Fibroblast of lung (primary cell): Measurements from ENCODE around the gene COL2A1. TPM values are rescaled to one million over a fixed set of nuclear protein-coding genes. Genes with fewer than 3 reads are reported as not detected.

Source experiments
- DNase-seq, 2 donors: peaks; one replicate each; pipeline versions ENCODE4 v3.0.0 to v3.0.0-alpha.2; 2010; ENCODE audit warnings: low read depth in 2 of 2
- H2AFZ ChIP-seq: 2 replicates; pipeline ENCODE4 v1.5.1; 2012; ENCODE audit warnings: low read length, control low read depth, inconsistent platforms
- H3K27ac ChIP-seq: 2 replicates; pipeline ENCODE4 v1.5.1; 2011; ENCODE audit warnings: low read length, control low read depth; ENCODE audit not compliant: insufficient read depth
- H3K27me3 ChIP-seq: 2 replicates; pipeline ENCODE4 v1.5.1; 2011; ENCODE audit warnings: mild to moderate bottlenecking, low read length; ENCODE audit not compliant: control insufficient read depth, insufficient read depth
- H3K36me3 ChIP-seq: 2 replicates; pipeline ENCODE4 v1.5.1; 2011; ENCODE audit warnings: low read length; ENCODE audit not compliant: control insufficient read depth, insufficient read depth
- H3K4me1 ChIP-seq: 2 replicates; pipeline ENCODE4 v1.5.1; 2011; ENCODE audit warnings: low read length; ENCODE audit not compliant: control insufficient read depth, insufficient read depth; ENCODE audit errors: extremely low read depth
- H3K4me2 ChIP-seq: 2 replicates; pipeline ENCODE4 v1.5.1; 2011; ENCODE audit warnings: low read length, control low read depth; ENCODE audit not compliant: insufficient read depth; ENCODE audit errors: extremely low read depth
- H3K4me3 ChIP-seq, 4 experiments: fragments of 200-600 bp in 1 of 4; sonication (generic) in 1 of 4; replicated peaks in 1 of 4; 2 replicates each; pipeline ENCODE4 v1.5.1; 2011 to 2016; ENCODE audit warnings: low read length in 4 of 4, low read depth in 3 of 4, mild to moderate bottlenecking in 3 of 4, control low read depth in 2 of 4, inconsistent platforms in 1 of 4, mixed read lengths in 1 of 4; ENCODE audit not compliant: insufficient read depth in 1 of 4; ENCODE audit errors: control extremely low read depth in 1 of 4
- H3K79me2 ChIP-seq: 2 replicates; pipeline ENCODE4 v1.5.1; 2012; ENCODE audit warnings: mild to moderate bottlenecking, low read length, inconsistent platforms; ENCODE audit not compliant: control insufficient read depth, insufficient read depth
- H3K9ac ChIP-seq: 2 replicates; pipeline ENCODE4 v1.5.1; 2011; ENCODE audit warnings: mild to moderate bottlenecking, low read length, control low read depth; ENCODE audit not compliant: insufficient read depth
- H3K9me3 ChIP-seq: 2 replicates; pipeline ENCODE4 v1.5.1; 2012; ENCODE audit warnings: low read depth, low read length; ENCODE audit not compliant: control insufficient read depth, insufficient read depth
- H4K20me1 ChIP-seq: 2 replicates; pipeline ENCODE4 v1.5.1; 2011; ENCODE audit warnings: low read length; ENCODE audit not compliant: control insufficient read depth, insufficient read depth; ENCODE audit errors: extremely low read depth
- EZH2 ChIP-seq: IDR thresholded peaks from 2 replicates; pipeline ENCODE4 v1.5.1; 2012; ENCODE audit warnings: low read length, control low read depth, mild to moderate bottlenecking; ENCODE audit errors: missing control alignments
- polyA plus RNA-seq, 2 donors: library from polyadenylated mRNA; depleted of rRNA in 1 of 2; stranded (reverse) in 1 of 2; unstranded in 1 of 2; fragments of >200 nt; gene quantifications; 2 replicates each; pipeline ENCODE4 v1.2.1, GENCODE V29; 2011 to 2012; ENCODE audit warnings: missing spikeins in 1 of 2
- total RNA-seq: library from RNA; depleted of rRNA; stranded (reverse); fragments of >200 nt; gene quantifications from 2 replicates; pipeline ENCODE4 v1.2.1, GENCODE V29; 2014
- TF ChIP-seq, protein P1 (sequence below), 2 donors: IDR thresholded peaks in 1 of 2; conservative IDR thresholded peaks in 1 of 2; 1 replicate in 1 of 2; 2 replicates in 1 of 2; pipeline ENCODE4 v1.5.1; 2011 to 2012; ENCODE audit warnings: low read length in 2 of 2, control low read depth in 1 of 2, inconsistent platforms in 1 of 2, low read depth in 1 of 2, mild to moderate bottlenecking in 1 of 2

COL2A1 gene
- total and polyA plus RNA-seq, 2 donors (not counting 1 experiment from before 2014, with no cell fraction given) = not detected

DNA sequence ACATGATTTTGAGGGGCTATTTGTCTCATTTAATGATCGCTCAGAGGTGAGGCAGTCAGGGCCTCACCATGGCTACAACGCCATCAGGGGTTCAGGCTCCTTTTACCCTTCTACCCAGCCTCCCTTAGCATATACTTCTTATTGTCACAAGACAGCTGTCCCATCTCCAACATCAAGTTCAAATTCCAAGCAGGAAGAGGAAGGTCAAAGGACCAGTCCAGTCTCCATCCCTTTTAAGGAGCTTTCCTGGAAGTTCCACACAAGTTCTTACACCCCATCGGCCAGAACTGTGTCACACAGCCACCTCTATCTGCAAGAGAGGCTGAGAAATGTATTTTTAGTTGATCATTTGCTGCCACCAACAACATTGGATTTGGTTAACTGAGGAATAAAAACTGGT is 49.2 kb downstream of the COL2A1 start:
- Histone ChIP-seq H3K27me3 (peaks cover 5% of the 10 kb centered on the region), H2AFZ (no peak overlapping the region), H3K79me2 (no peaks in the 10 kb centered on the region), H3K4me1 (no peaks in the 10 kb centered on the region), H3K27ac (no peak overlapping the region), H3K9me3 (no peaks in the 10 kb centered on the region), H3K9ac (no peak overlapping the region), H4K20me1 (no peaks in the 10 kb centered on the region), H3K4me2 (no peak overlapping the region), H3K36me3 (no peaks in the 10 kb centered on the region), H3K4me3 (no peak overlapping the region)
- TF ChIP-seq, protein P1, sequence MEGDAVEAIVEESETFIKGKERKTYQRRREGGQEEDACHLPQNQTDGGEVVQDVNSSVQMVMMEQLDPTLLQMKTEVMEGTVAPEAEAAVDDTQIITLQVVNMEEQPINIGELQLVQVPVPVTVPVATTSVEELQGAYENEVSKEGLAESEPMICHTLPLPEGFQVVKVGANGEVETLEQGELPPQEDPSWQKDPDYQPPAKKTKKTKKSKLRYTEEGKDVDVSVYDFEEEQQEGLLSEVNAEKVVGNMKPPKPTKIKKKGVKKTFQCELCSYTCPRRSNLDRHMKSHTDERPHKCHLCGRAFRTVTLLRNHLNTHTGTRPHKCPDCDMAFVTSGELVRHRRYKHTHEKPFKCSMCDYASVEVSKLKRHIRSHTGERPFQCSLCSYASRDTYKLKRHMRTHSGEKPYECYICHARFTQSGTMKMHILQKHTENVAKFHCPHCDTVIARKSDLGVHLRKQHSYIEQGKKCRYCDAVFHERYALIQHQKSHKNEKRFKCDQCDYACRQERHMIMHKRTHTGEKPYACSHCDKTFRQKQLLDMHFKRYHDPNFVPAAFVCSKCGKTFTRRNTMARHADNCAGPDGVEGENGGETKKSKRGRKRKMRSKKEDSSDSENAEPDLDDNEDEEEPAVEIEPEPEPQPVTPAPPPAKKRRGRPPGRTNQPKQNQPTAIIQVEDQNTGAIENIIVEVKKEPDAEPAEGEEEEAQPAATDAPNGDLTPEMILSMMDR (conservative IDR thresholded peaks at IDR 0.05 in 1 of 2, IDR thresholded peaks at IDR 0.05 in 1 of 2; ENCODE audit: low read depth in 1 of 2, low read length in 2 of 2) = no peak
- TF ChIP-seq EZH2 = no peak
- peak in 1 of 2 donors; percentile 33 for DNase-seq

DNA sequence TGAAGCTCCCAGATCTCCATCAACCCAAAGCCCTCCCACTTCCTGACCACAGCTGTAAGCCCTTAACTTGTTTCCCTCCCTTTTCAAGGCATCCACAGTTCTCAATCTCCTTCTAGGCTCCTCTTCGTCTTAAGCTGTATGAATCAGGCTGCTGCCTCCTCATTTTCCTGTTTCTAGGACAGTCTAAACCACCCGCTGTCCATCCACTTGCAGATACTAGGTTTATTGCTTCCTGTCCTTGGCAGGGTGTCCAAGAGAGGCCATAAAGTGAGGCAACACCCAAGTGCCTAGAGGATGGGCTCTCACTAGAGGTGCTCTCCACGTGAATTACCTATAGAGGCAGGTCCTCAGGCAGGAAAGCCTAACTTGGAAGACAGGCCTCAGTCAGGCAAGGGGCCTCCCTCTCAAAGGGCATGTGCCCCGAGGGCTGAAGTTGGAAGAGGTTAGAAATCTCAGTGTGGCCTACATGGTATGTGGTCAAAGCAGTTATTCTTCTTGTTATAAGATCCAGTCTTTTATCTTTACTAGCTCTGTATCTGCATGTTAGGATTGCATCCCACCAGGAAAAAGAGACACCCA is 49.7 kb downstream of the COL2A1 start:
- Histone ChIP-seq H3K4me3 (no peak overlapping the region), H3K36me3 (no peaks in the 10 kb centered on the region), H3K79me2 (no peaks in the 10 kb centered on the region), H2AFZ (no peak overlapping the region), H3K9ac (no peak overlapping the region), H3K27me3 (peaks cover 5% of the 10 kb centered on the region), H3K4me1 (no peaks in the 10 kb centered on the region), H4K20me1 (no peaks in the 10 kb centered on the region), H3K4me2 (no peak overlapping the region), H3K9me3 (no peaks in the 10 kb centered on the region), H3K27ac (no peak overlapping the region)
- DNase-seq = no peak
- no peak for TF ChIP-seq EZH2
- TF ChIP-seq, protein P1 (conservative IDR thresholded peaks at IDR 0.05 in 1 of 2, IDR thresholded peaks at IDR 0.05 in 1 of 2; ENCODE audit: low read depth in 1 of 2, low read length in 2 of 2) = no peak

DNA sequence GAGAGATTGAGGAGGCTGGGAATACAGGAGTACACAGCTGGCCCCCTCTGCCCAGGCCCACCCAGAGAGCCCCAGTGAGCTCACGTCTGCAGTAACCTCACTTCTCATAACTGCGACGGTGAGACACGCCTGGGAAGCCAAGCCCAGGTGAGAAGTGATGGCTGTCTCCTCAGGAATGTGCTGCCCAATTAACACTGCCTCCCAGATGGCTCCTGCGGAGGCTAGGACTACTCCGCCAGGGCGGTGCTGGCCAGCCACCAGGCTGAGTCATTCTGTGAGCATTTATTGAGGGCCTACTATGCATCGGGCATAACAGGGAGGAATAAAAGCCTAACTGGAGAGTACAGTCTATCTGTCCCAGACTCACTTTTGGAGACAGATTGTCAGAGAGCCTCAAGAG is 50.2 kb downstream of the COL2A1 start:
- H3K36me3 ChIP-seq = no peaks in the 10 kb centered on the region
- DNase-seq = no peak
- no peak for TF ChIP-seq EZH2
- TF ChIP-seq, protein P1 (conservative IDR thresholded peaks at IDR 0.05 in 1 of 2, IDR thresholded peaks at IDR 0.05 in 1 of 2; ENCODE audit: low read depth in 1 of 2, low read length in 2 of 2) = no peak
- H3K9me3 ChIP-seq = no peaks in the 10 kb centered on the region
- no peak overlapping the region for H2AFZ ChIP-seq
- H3K27me3 ChIP-seq = peaks cover 5% of the 10 kb centered on the region
- no peaks in the 10 kb centered on the region for H3K4me1 ChIP-seq
- no peaks in the 10 kb centered on the region for H3K79me2 ChIP-seq
- H3K27ac ChIP-seq = no peak overlapping the region
- H3K4me2 ChIP-seq = no peak overlapping the region
- H3K4me3 ChIP-seq = no peak overlapping the region
- no peak overlapping the region for H3K9ac ChIP-seq
- no peaks in the 10 kb centered on the region for H4K20me1 ChIP-seq
